Dedifferentiated amniotic fluid mesenchymal stem cell (primary cell): ENCODE results near the gene ARHGAP26.
"Not testable (repeated sequence)": the region's sequence is repeated elsewhere in the genome, so short reads cannot be mapped to it uniquely, and the experiment has no call there.

ENCODE experiments used
- DNase-seq: peaks from one replicate; pipeline ENCODE4 v3.0.0-alpha.2; 2016; ENCODE audit errors: extremely low spot score

The ARHGAP26 gene

GRCh38 chr5:142981886-142982820, 212.0 kb downstream of the ARHGAP26 start:
- DNase-seq = peak; percentile 19

GRCh38 chr5:142982821-142983200, 212.6 kb downstream of the ARHGAP26 start:
- no peak for DNase-seq

GRCh38 chr5:142984011-142984410, 213.8 kb downstream of the ARHGAP26 start:
- no peak for DNase-seq

GRCh38 chr5:142984525-142984924, 214.3 kb downstream of the ARHGAP26 start:
- DNase-seq = no peak

- not testable (repeated sequence) for DNase-seq
Observed at GRCh38 chr5:142989270-142989669, 219.1 kb downstream of the ARHGAP26 start.

GRCh38 chr5:142990073-142990472, 219.9 kb downstream of the ARHGAP26 start:
- not testable (repeated sequence) for DNase-seq

GRCh38 chr5:142994218-142994617, 224.0 kb downstream of the ARHGAP26 start:
- no peak for DNase-seq

- not testable (repeated sequence) for DNase-seq
Observed at GRCh38 chr5:142995621-142996020, 225.4 kb downstream of the ARHGAP26 start.

GRCh38 chr5:142997591-142997990, 227.4 kb downstream of the ARHGAP26 start:
- DNase-seq = no peak

- DNase-seq = no peak
Observed at GRCh38 chr5:142998316-142999020, 228.3 kb downstream of the ARHGAP26 start.

- not testable (repeated sequence) for DNase-seq
Observed at GRCh38 chr5:143000551-143000950, 230.4 kb downstream of the ARHGAP26 start.

GRCh38 chr5:143001764-143002351, 231.7 kb downstream of the ARHGAP26 start:
- DNase-seq = peak; percentile 75

GRCh38 chr5:143002459-143003327, 232.5 kb downstream of the ARHGAP26 start:
- DNase-seq = peak; percentile 94

GRCh38 chr5:143003328-143003636, 233.1 kb downstream of the ARHGAP26 start:
- no peak for DNase-seq

- DNase-seq = no peak
Observed at GRCh38 chr5:143004361-143005145, 234.4 kb downstream of the ARHGAP26 start.

- no peak for DNase-seq
Observed at GRCh38 chr5:143006501-143006900, 236.3 kb downstream of the ARHGAP26 start.

GRCh38 chr5:143008032-143008431, 237.9 kb downstream of the ARHGAP26 start:
- no peak for DNase-seq

GRCh38 chr5:143008809-143009521, 238.8 kb downstream of the ARHGAP26 start:
- DNase-seq = peak; percentile 23

GRCh38 chr5:143010351-143010750, 240.2 kb downstream of the ARHGAP26 start:
- no peak for DNase-seq

GRCh38 chr5:143011585-143011984, 241.4 kb downstream of the ARHGAP26 start:
- no peak for DNase-seq
